NB4 (cell line): ENCODE measurements around the gene KRTAP10-5.

ENCODE experiments used
- CTCF ChIP-seq: IDR thresholded peaks from one replicate; pipeline ENCODE4 v1.5.1; 2012; ENCODE audit warnings: low read depth, low read length
- MAX ChIP-seq: IDR thresholded peaks from 2 replicates; pipeline ENCODE4 v1.6.1; 2011; ENCODE audit warnings: low read depth, low read length
- MYC ChIP-seq: IDR thresholded peaks from 2 replicates; pipeline ENCODE4 v1.6.1; 2011; ENCODE audit warnings: low read depth, low read length

- TF ChIP-seq CTCF (no peak), MYC (no peak), MAX (no peak)
Measured at GRCh38 chr21:44558695-44559094, 21.7 kb downstream of the KRTAP10-5 start, which contains the start of gene KRTAP10-3.
